HepG2 (cell line): ENCODE results near the gene ENTREP3. TPM values are rescaled to one million over a fixed set of nuclear protein-coding genes. Genes with fewer than 3 reads are reported as not detected.

Source experiments
- ATAC-seq: fragments of 200-7000 bp; cut with Tn5 transposase; 3 replicates; pipeline ENCODE4 v1.9.1; 2020; ENCODE audit warnings: mild to moderate bottlenecking, moderate library complexity
- BruUV-seq: library from RNA; stranded (reverse); fragments of 400-500 nt; replicated peaks from 2 replicates; lab custom pipeline; 2021; lab: Mats Ljungman, UMichigan
- CTCF ChIA-PET: fragments of 300-600 bp; formaldehyde crosslinking; extraction: SDS; loops from one replicate; lab custom pipeline; 2021; ENCODE audit warnings: low total read pairs, inconsistent platforms, low intra/inter-chr PET ratio; lab: Yijun Ruan, JAX
- POLR2A ChIA-PET: fragments of 350-600 bp; sonication (Branson Sonifier 250); formaldehyde crosslinking; loops from one replicate; lab custom pipeline; 2020; ENCODE audit warnings: antibody characterized with exemption, inconsistent platforms; lab: Yijun Ruan, JAX
- DNase-seq: peaks from one replicate; pipeline ENCODE4 v3.0.0-alpha.2; 2015; ENCODE audit warnings: low spot score
- FAIRE-seq: peaks from 3 replicates; lab custom pipeline; 2011; peaks lifted over from hg19 to GRCh38; lab: Jason Lieb, UNC
- H2AFZ ChIP-seq: one replicate; pipeline ENCODE4 v1.6.1; 2011; ENCODE audit warnings: low read length, inconsistent platforms
- H3K27ac ChIP-seq: fragments of 300-600 bp; 3 replicates; pipeline ENCODE4 v1.8.0; 2011; ENCODE audit warnings: mixed run types, mild to moderate bottlenecking, mixed read lengths, low read length, inconsistent platforms; ENCODE audit not compliant: insufficient read depth; ENCODE audit errors: extremely low read length
- H3K27me3 ChIP-seq, 2 experiments: fragments of 200-600 bp in 1 of 2; 2 replicates in 1 of 2; 3 replicates in 1 of 2; pipeline versions ENCODE4 v1.6.0 to v1.8.0; 2011; ENCODE audit warnings: low read length in 2 of 2, mild to moderate bottlenecking in 2 of 2, moderate library complexity in 2 of 2, inconsistent platforms in 1 of 2; ENCODE audit not compliant: insufficient read depth in 2 of 2, control insufficient read depth in 1 of 2
- H3K36me3 ChIP-seq, 2 experiments: fragments of 200-600 bp in 1 of 2; replicated peaks in 1 of 2; 2 replicates in 1 of 2; 3 replicates in 1 of 2; pipeline versions ENCODE4 v1.5.1 to v1.8.0; 2011; ENCODE audit warnings: low read length in 2 of 2, inconsistent platforms in 1 of 2; ENCODE audit not compliant: insufficient read depth in 2 of 2, control insufficient read depth in 1 of 2
- H3K4me1 ChIP-seq: 2 replicates; pipeline ENCODE4 v1.5.1; 2012; ENCODE audit warnings: low read length, inconsistent platforms; ENCODE audit not compliant: insufficient read depth
- H3K4me2 ChIP-seq: 2 replicates; pipeline ENCODE4 v1.6.0; 2011; ENCODE audit warnings: low read depth, low read length, inconsistent platforms
- H3K4me3 ChIP-seq, 3 experiments: fragments of 200-600 bp in 1 of 3; sonication (generic), shearing (Covaris generic) in 1 of 3; replicated peaks in 1 of 3; 2 replicates each; pipeline ENCODE4 v1.5.1; 2011 to 2016; ENCODE audit warnings: low read length in 3 of 3, inconsistent platforms in 2 of 3, low read depth in 2 of 3, mild to moderate bottlenecking in 2 of 3, control low read depth in 1 of 3, mixed read lengths in 1 of 3; ENCODE audit not compliant: insufficient read depth in 1 of 3
- H3K79me2 ChIP-seq: one replicate; pipeline ENCODE4 v1.6.1; 2011; ENCODE audit warnings: low read length, inconsistent platforms; ENCODE audit not compliant: insufficient read depth
- H3K9ac ChIP-seq: 2 replicates; pipeline ENCODE4 v1.6.0; 2011; ENCODE audit warnings: mild to moderate bottlenecking, low read depth, low read length, inconsistent platforms; ENCODE audit not compliant: insufficient read depth
- H3K9me3 ChIP-seq: 2 replicates; pipeline ENCODE4 v1.5.1; 2012; ENCODE audit warnings: mild to moderate bottlenecking, low read length
- H4K20me1 ChIP-seq: 2 replicates; pipeline ENCODE4 v1.6.0; 2011; ENCODE audit warnings: inconsistent platforms, mild to moderate bottlenecking, low read length, moderate library complexity; ENCODE audit not compliant: insufficient read depth
- FOXA3 ChIP-seq: IDR thresholded peaks from 2 replicates; pipeline ENCODE4 v1.6.1; 2016; ENCODE audit warnings: missing genetic modification reagents, missing compliant biosample characterization
- HOXD1 ChIP-seq: sonication (generic); formaldehyde crosslinking; IDR thresholded peaks from 2 replicates; pipeline ENCODE4 v1.5.0; 2020; ENCODE audit warnings: missing genetic modification reagents
- IKZF4 ChIP-seq: sonication (generic); formaldehyde crosslinking; IDR thresholded peaks from 2 replicates; pipeline ENCODE4 v1.5.1; 2020; ENCODE audit warnings: borderline replicate concordance, mild to moderate bottlenecking, low read depth, missing genetic modification reagents; ENCODE audit errors: not compliant biosample characterization
- PRDM10 ChIP-seq: sonication (generic); formaldehyde crosslinking; IDR thresholded peaks from 2 replicates; pipeline ENCODE4 v1.4.0; 2020; ENCODE audit warnings: low read depth, missing genetic modification reagents
- SETDB1 ChIP-seq: sonication (generic); formaldehyde crosslinking; IDR thresholded peaks from 2 replicates; pipeline ENCODE4 v1.5.1; 2020; ENCODE audit warnings: missing genetic modification reagents, mild to moderate bottlenecking, borderline replicate concordance
- SRSF4 ChIP-seq: fragments of 200-400 bp; formaldehyde crosslinking; IDR thresholded peaks from one replicate; pipeline ENCODE4 v1.6.1; 2018; ENCODE audit warnings: mild to moderate bottlenecking, low read depth, low read length, moderate library complexity; ENCODE audit not compliant: poor library complexity, severe bottlenecking
- TBL1XR1 ChIP-seq: fragments of 150-350 bp; IDR thresholded peaks from 2 replicates; pipeline ENCODE4 v1.6.1; 2014; ENCODE audit warnings: borderline replicate concordance, low read length; ENCODE audit not compliant: partially characterized antibody
- ZNF10 ChIP-seq: sonication (generic); formaldehyde crosslinking; IDR thresholded peaks from 2 replicates; pipeline ENCODE4 v1.4.0; 2020; ENCODE audit warnings: mild to moderate bottlenecking, low read depth, missing genetic modification reagents, borderline replicate concordance
- ZNF30 ChIP-seq: sonication (generic); formaldehyde crosslinking; IDR thresholded peaks from 2 replicates; pipeline ENCODE4 v1.5.0; 2020; ENCODE audit warnings: mild to moderate bottlenecking, missing genetic modification reagents
- ZNF431 ChIP-seq: sonication (generic); formaldehyde crosslinking; IDR thresholded peaks from 2 replicates; pipeline ENCODE4 v1.9.0; 2022; ENCODE audit warnings: missing genetic modification reagents, low read depth, mild to moderate bottlenecking, borderline replicate concordance
- ZNF530 ChIP-seq: sonication (generic); formaldehyde crosslinking; IDR thresholded peaks from 2 replicates; pipeline ENCODE4 v1.5.0; 2020; ENCODE audit warnings: low read depth, mild to moderate bottlenecking, missing genetic modification reagents
- ZNF556 ChIP-seq: sonication (generic); formaldehyde crosslinking; IDR thresholded peaks from 2 replicates; pipeline ENCODE4 v1.4.0; 2020; ENCODE audit warnings: mild to moderate bottlenecking, missing genetic modification reagents, borderline replicate concordance
- ZNF614 ChIP-seq: IDR thresholded peaks from 2 replicates; pipeline ENCODE4 v1.6.1; 2018; ENCODE audit warnings: missing biosample characterization, missing genetic modification reagents, inconsistent platforms, borderline replicate concordance
- ZNF768 ChIP-seq: sonication (generic); formaldehyde crosslinking; IDR thresholded peaks from 2 replicates; pipeline ENCODE4 v1.4.0; 2020; ENCODE audit warnings: missing genetic modification reagents
- WGBS: methylation state at CpG from one replicate; pipeline ENCODE4 v1.1.6; 2017; ENCODE audit warnings: low lambda C conversion rate; 5-methylcytosine and 5-hydroxymethylcytosine counted together
- in situ Hi-C: cut with HindIII; loops from 2 replicates; pipeline ENCODE4 v1.10.0; 2017; ENCODE audit warnings: low pct_unique_long_range_greater_than_20kb; ENCODE audit not compliant: extremely low pct_ligation_motif_present
- intact Hi-C: fragments of 100-400 bp; cut with micrococcal nuclease; formaldehyde crosslinking; loops from one replicate; pipeline ENCODE4 v1.10.0; 2022; ENCODE audit not compliant: unreplicated experiment
- polyA plus RNA-seq, 8 experiments: library from polyadenylated mRNA; depleted of rRNA in 3 of 8; stranded (reverse) in 7 of 8; unstranded in 1 of 8; fragments of >200 nt; fragmentation: Illumina TruSeq in 4 of 8; extraction: Trizol in 4 of 8; gene quantifications; 2 replicates each; pipeline versions ENCODE4 v1.2.1 to v1.2.3, GENCODE V29; 2011 to 2016; ENCODE audit warnings: low read depth in 4 of 8, missing spikeins in 1 of 8, mixed read lengths in 1 of 8; ENCODE audit not compliant: insufficient read depth in 1 of 8
- total RNA-seq, 5 experiments: library from RNA; depleted of rRNA; stranded (reverse); fragments of >200 nt; fragmentation: Illumina TruSeq; extraction: Trizol; gene quantifications; 2 replicates each; pipeline ENCODE4 v1.2.3, GENCODE V29; 2016; ENCODE audit warnings: low read depth in 1 of 5
- TF ChIP-seq, protein P1 (sequence below): fragments of 450-650 bp; IDR thresholded peaks from 2 replicates; pipeline ENCODE4 v1.6.1; 2017

ENTREP3 gene
- total and polyA plus RNA-seq, 2 of the 13 experiments (the other 11 are each of a cell fraction or from before 2014, with no cell fraction given) = 4.1 to 9.9 TPM

DNA sequence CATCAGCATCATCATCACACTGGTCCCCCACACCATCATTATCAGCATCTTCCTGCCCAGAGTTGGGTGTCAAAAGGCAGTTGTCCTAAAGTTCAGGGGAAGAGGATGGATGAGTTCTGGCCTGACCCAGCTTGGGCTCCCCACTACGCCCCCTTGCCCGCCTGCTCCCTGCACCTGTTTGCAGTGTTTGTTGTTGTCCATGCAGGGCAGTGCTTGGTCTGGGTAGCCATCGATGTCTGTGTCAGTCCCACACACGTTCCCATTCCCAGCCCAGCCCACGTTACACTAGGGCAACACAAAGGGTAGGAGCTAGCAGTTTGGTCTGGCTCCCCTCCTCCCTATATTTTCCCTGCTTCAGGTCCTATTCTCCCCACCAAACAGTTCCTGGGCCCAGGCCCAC, 54.4 kb downstream of the ENTREP3 start:
- no peak overlapping the region for H2AFZ ChIP-seq
- 34% methylated on average over 5 of the region's 5 CpGs for WGBS
- ATAC-seq = no peak
- no peak overlapping the region for H3K4me2 ChIP-seq
- H3K4me1 ChIP-seq = peaks cover 9% of the 10 kb centered on the region; the same call in 1 of the 2 replicates
- ChIA-PET POLR2A (no interaction called here), CTCF (no interaction called here)
- TF ChIP-seq IKZF4 (CRISPR knock-in tag) = no peak
- TF ChIP-seq HOXD1 = no peak
- no peak for TF ChIP-seq ZNF10 (CRISPR knock-in tag)
- TF ChIP-seq ZNF530 (CRISPR knock-in tag) = no peak
- no peak for TF ChIP-seq TBL1XR1
- no peak for TF ChIP-seq ZNF431 (CRISPR knock-in tag)
- no peak for TF ChIP-seq PRDM10 (CRISPR knock-in tag)
- TF ChIP-seq, protein P1, sequence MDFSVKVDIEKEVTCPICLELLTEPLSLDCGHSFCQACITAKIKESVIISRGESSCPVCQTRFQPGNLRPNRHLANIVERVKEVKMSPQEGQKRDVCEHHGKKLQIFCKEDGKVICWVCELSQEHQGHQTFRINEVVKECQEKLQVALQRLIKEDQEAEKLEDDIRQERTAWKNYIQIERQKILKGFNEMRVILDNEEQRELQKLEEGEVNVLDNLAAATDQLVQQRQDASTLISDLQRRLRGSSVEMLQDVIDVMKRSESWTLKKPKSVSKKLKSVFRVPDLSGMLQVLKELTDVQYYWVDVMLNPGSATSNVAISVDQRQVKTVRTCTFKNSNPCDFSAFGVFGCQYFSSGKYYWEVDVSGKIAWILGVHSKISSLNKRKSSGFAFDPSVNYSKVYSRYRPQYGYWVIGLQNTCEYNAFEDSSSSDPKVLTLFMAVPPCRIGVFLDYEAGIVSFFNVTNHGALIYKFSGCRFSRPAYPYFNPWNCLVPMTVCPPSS = no peak
- no peak for TF ChIP-seq ZNF614
- TF ChIP-seq ZNF30 = no peak
- TF ChIP-seq ZNF556 (CRISPR knock-in tag) = no peak
- TF ChIP-seq SETDB1 = no peak
- TF ChIP-seq SRSF4 = no peak
- TF ChIP-seq ZNF768 = no peak
- no peak for TF ChIP-seq FOXA3
- no peak overlapping the region for H3K9ac ChIP-seq
- no peak for FAIRE-seq
- H3K27ac ChIP-seq = no peak overlapping the region
- no peak overlapping the region for H3K4me3 ChIP-seq
- no peaks in the 10 kb centered on the region for H3K9me3 ChIP-seq
- BruUV-seq = no TSS peak
- intact Hi-C loops = loop anchor here (10.0 kb wide), 1 partner anchor 104 kb away; the partner anchor contains the start of genes FDPS and PKLR
- in situ Hi-C loops = loop anchor here (10.0 kb wide), 1 partner anchor 394 kb away; no protein-coding TSS in a partner anchor
- peaks cover 0 to 48% of the 10 kb centered on the region in 2 experiments; a peak in 4 of 5 replicates for H3K27me3 ChIP-seq
- H4K20me1 ChIP-seq = no peaks in the 10 kb centered on the region
- no peaks in the 10 kb centered on the region for H3K36me3 ChIP-seq
- H3K79me2 ChIP-seq = no peaks in the 10 kb centered on the region
- DNase-seq = no peak
